Endothelial cell of umbilical vein (primary cell): Measurements from ENCODE around the gene CARD8.

Experiments
- JUN ChIP-seq: IDR thresholded peaks from 2 replicates; pipeline ENCODE4 v1.6.1; 2011; ENCODE audit warnings: borderline replicate concordance, low read depth; ENCODE audit not compliant: insufficient read length, insufficient read depth
- POLR2AphosphoS5 ChIP-seq: IDR thresholded peaks from 2 replicates; pipeline ENCODE4 v1.6.1; 2012; ENCODE audit warnings: low read depth, mild to moderate bottlenecking, control low read depth, low read length, moderate library complexity; ENCODE audit not compliant: insufficient read depth
- TF ChIP-seq, protein P1 (sequence below), 2 donors: IDR thresholded peaks; 1 replicate in 1 of 2; 2 replicates in 1 of 2; pipeline ENCODE4 v1.5.1; 2011; ENCODE audit warnings: low read length in 2 of 2, mild to moderate bottlenecking in 2 of 2, moderate library complexity in 2 of 2, control low read depth in 1 of 2, inconsistent platforms in 1 of 2, low read depth in 1 of 2; ENCODE audit not compliant: insufficient read depth in 1 of 2; ENCODE audit errors: extremely low read depth in 1 of 2

- TF ChIP-seq, protein P1, sequence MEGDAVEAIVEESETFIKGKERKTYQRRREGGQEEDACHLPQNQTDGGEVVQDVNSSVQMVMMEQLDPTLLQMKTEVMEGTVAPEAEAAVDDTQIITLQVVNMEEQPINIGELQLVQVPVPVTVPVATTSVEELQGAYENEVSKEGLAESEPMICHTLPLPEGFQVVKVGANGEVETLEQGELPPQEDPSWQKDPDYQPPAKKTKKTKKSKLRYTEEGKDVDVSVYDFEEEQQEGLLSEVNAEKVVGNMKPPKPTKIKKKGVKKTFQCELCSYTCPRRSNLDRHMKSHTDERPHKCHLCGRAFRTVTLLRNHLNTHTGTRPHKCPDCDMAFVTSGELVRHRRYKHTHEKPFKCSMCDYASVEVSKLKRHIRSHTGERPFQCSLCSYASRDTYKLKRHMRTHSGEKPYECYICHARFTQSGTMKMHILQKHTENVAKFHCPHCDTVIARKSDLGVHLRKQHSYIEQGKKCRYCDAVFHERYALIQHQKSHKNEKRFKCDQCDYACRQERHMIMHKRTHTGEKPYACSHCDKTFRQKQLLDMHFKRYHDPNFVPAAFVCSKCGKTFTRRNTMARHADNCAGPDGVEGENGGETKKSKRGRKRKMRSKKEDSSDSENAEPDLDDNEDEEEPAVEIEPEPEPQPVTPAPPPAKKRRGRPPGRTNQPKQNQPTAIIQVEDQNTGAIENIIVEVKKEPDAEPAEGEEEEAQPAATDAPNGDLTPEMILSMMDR (IDR thresholded peaks at IDR 0.05; ENCODE audit: extremely low read depth in 1 of 2, insufficient read depth in 1 of 2, low read depth in 1 of 2, low read length in 2 of 2), result no peak
- TF ChIP-seq POLR2AphosphoS5, result no peak
- TF ChIP-seq JUN, result no peak
These were observed 47.7 kb upstream of the CARD8 start for GRCh38 chr19:48303367-48303766.
